Cardiac fibroblast (primary cell): ENCODE measurements around the gene SYT6.

Experiments used
- DNase-seq, 2 donors: peaks; one replicate each; pipeline versions ENCODE4 v3.0.0 to v3.0.0-alpha.2; 2010; ENCODE audit warnings: low read depth in 2 of 2
- H3K4me3 ChIP-seq, 2 donors: replicated peaks in 1 of 2; 1 replicate in 1 of 2; 2 replicates in 1 of 2; pipeline ENCODE4 v1.5.1; 2011; ENCODE audit warnings: low read depth in 2 of 2, low read length in 2 of 2, mild to moderate bottlenecking in 2 of 2, moderate library complexity in 1 of 2
- CTCF ChIP-seq: IDR thresholded peaks from one replicate; pipeline ENCODE4 v1.5.1; 2011; ENCODE audit warnings: low read depth, mild to moderate bottlenecking, low read length, inconsistent platforms

SYT6 gene

GRCh38 chr1:114153261-114154145, at the start of gene SYT6:
Gene SYT6 (minus strand): TSS chr1:114153869. CDS start chr1:114153772, 97 bp downstream.
- DNase-seq = no peak
- no peak within 1 kb of the TSS for H3K4me3 ChIP-seq
- TF ChIP-seq CTCF = no peak

- H3K4me3 ChIP-seq = no peak overlapping the region
- TF ChIP-seq CTCF = no peak
- DNase-seq = no peak
Measured at GRCh38 chr1:114201486-114201885, 47.8 kb upstream of the SYT6 start.

- TF ChIP-seq CTCF = no peak
- no peak for DNase-seq
- H3K4me3 ChIP-seq = no peak overlapping the region
Measured at GRCh38 chr1:114199017-114199594, 45.4 kb upstream of the SYT6 start.

GRCh38 chr1:114196992-114197907, 43.6 kb upstream of the SYT6 start:
- TF ChIP-seq CTCF = no peak
- H3K4me3 ChIP-seq = no peak overlapping the region
- no peak for DNase-seq

- H3K4me3 ChIP-seq = no peak overlapping the region
- TF ChIP-seq CTCF = no peak
- DNase-seq = no peak
Measured at GRCh38 chr1:114195819-114196218, 42.1 kb upstream of the SYT6 start.

GRCh38 chr1:114192328-114192727, 38.7 kb upstream of the SYT6 start:
- H3K4me3 ChIP-seq = no peak overlapping the region
- TF ChIP-seq CTCF = no peak
- no peak for DNase-seq
